HPDE6-E6E7 (cell line): ENCODE data around the gene SDSL.

Experiments used
- DNase-seq: peaks from one replicate; pipeline ENCODE4 v3.0.0; 2011; ENCODE audit warnings: missing footprints; ENCODE audit errors: extremely low spot score

Gene SDSL

DNA sequence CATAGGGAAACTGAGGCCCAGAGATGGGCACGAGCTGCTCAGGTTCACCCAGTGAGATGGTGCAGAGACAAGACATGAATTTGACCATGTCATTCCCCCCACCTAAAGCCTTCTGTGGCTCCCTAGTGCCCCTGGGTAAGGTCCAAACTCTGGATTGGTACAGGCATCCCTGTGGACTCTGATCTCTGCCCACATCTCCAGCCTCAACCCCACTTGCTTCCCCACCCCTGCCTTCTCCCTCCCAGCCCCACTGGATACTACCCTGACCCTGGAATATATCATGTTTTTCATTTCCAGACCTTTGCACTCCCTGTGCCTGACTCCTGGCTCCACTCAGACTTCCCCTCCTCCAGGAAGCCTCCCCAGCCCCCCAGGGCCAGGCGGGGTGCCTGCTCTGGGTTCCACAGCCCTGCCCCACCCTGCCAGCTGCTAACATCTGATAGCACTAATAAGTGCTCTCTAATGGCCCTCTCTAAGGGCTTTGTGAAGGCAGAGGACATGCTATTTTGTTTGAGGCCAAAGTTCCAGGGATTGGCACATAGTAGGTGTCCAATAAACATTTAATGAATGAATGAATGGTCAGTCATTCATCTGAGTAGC lies 1.1 kb upstream of the SDSL start:
- no peak for DNase-seq

DNA sequence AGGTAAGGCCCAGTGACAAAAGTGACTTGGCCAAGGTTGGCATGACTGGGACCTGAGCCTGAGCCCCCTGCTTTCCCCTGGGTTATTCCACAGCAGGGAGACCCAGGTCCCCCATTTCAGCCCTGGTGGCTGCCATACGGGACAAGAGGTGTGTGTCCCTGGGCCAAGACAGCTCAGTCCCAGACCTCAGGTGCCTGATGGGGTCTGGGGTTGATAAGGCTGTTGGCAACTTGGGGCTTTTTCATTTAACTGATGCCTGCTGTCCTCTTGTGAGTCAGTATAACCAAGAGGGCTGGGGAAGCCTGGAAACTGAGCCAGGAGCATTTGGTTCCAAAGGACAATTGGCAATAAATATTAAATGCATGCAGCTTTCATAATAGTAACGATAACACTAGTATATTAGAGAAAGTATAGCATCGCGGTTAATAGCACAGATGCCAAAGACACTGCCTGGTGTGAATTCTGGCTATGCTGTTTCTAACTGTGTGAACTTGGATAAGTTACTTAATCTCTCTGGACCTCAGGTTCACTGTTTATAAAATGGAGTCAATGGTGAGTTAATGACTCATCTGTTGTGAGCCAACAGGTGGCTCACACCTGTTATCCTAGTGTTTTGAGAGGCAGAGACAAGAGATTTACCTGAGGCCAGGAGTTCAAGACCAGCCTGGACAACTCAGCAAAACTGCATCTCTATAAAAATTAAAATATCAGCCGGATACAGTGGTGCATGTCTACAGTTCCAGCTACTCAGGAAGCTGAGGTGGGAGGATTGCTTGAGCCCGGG lies 898 bp downstream of the SDSL start:
- no peak for DNase-seq

DNA sequence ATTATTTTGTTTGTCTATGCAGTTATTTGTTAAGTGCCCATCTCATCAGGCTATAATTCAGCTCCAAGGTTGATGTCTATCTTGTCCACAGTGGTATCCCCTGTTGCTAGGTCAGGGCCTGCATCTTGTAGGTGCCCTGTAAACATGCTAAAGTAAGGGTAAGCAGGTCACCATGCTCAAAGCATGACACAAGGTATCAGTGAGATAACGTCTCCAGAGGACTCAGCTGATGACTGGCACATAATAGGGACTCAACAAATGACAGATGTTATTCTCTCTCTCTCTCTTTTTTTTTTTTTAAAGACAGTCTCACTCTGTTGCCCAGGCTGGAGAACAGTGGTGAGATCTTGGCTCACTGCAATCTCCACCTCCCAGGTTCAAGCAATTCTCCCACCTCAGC lies 2.3 kb downstream of the SDSL start:
- DNase-seq: no peak

DNA sequence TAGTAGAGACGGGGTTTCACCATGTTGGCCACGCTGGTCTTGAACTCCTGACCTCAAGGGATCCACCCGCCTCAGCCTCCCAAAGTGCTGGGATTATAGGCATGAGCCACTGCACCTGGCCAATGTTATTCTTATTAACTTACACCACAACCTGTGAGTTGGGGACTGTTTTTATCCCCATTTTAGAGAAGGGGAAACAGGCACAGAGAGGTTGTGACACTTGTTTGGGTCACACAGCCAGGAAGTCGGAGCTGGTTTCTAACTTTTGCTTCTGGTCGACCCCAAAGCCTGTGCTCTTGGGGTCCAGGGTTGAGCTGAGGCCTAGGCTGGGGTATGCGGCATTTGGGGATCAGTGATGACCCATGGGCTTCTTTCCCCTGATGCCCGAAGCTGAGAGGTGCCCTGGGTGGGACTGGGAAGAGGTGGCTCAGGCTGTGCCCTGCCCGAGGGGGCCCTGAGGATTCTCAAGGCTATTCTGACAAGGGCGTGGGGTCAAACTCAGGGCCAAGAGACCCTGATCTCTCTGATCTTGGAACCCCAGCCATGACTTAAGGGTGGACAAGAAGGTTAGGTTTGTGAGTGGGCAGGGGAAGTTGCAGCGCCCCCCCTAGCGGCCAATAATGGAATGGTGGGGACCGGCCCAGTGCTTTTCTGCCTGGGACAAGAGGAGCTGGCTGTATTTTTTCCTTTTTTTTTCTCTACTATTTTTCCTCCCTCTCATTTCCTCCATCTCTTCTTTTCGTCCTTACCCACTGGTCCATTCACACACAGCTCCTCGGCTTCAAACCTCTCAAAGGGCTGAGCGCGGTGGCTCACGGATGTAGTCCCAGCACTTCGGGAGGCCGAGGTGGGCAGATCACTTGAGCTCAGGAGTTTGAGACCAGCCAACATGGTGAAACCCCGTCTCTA lies 3.0 kb downstream of the SDSL start:
- no peak for DNase-seq

DNA sequence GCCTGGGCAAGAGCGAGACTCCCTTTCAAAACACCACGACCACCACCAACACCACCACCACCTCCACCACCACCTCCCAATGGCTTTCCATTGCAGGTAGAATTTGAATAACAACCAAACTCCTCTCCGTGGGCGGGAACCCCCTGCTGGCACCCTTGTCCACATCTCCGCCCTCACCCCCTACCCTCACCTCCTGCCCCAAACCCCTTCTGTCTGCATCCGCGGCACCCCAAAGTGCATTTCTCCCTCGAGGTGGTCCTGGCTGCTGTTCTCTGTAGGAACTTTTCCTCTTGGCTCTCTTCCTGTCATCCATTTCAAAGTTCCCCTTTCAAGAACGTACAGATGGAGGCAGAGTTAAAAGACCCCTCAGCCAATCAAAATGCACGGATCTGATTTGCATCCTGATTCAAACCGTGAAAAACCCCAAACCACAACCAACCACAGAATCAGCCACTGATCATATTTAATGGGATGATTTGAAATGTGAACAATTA lies 3.8 kb downstream of the SDSL start:
- DNase-seq: no peak

DNA sequence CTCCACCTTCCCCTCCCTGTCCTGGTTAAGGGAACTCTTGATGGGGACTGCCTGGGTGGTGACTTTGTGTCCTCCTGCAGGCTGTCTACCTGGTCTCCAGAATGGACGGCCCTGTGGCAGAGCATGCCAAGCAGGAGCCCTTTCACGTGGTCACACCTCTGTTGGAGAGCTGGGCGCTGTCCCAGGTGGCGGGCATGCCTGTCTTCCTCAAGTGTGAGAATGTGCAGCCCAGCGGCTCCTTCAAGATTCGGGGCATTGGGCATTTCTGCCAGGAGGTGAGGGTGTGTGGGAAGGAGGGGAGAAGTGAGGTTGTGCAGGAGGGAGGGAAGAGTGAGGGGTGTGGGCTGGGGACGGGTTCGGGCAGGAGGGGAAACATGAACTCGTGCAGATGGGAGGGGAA lies 5.7 kb downstream of the SDSL start:
- no peak for DNase-seq

DNA sequence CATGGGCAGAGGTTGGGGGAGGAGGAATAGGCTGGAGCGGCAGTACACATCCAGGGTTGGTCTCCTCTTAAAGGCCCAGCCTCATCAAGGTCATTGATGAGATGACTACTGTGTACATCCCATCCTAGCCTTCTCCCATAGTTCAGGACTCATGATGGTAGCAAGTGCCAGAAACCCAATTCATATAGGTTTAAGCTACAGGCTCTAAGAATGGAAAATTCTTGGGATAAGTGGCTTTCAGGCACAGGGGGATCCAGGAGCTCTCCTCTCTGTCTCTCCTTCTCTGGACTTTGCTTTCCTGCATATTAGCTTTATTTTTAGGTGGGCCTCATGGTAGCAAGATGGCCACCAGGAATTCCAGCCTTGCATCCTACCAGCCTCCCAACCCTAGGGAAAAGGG lies 6.3 kb downstream of the SDSL start:
- DNase-seq: no peak

DNA sequence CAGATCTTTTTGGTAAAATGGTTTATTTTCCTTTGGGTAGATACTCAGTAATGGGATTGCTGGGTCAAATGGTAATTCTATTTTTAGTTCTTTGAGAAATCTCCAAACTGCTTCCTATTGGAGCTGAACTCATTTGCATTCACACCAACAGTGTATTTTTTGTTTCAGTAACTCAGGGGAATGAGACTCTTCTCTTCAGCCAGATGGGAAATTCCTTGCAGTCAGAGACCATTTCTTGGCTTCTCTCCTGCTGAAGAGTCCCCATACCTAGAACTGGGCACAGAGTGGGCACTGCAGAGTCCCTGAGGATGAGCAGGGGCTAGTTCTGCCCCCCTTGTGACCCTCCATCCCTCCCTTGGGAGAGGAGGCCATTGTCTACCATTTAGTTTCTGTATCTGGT lies 10.8 kb downstream of the SDSL start:
- DNase-seq: no peak

DNA sequence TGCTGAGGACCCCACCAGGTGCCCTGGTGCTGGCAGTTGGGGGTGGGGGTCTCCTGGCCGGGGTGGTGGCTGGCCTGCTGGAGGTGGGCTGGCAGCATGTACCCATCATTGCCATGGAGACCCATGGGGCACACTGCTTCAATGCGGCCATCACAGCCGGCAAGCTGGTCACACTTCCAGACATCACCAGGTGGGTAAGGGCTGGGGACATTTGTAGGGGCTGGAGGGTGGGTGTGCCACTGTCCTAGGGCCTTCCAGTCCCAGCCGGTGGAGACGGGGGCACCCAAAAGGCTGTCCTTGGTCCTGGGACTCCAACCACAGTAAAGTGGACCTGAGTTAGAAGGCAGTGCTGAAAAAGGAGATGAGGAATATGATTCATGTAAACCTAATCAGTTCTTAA lies 13.2 kb downstream of the SDSL start:
- DNase-seq: no peak

DNA sequence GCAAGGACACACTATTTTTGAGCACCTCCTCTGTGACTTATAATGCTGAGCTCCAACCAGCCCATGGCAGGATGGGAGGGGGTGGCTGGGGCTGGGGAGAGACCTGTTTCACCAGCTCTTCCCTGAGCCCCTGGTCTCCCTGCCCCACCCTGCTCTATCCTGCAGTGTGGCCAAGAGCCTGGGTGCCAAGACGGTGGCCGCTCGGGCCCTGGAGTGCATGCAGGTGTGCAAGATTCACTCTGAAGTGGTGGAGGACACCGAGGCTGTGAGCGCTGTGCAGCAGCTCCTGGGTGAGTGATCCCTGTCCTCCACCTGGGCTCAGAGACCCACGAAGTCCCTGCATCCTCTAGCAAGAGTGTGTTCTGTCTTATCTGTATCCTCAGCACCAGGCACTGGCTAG lies 14.4 kb downstream of the SDSL start:
- DNase-seq: no peak

DNA sequence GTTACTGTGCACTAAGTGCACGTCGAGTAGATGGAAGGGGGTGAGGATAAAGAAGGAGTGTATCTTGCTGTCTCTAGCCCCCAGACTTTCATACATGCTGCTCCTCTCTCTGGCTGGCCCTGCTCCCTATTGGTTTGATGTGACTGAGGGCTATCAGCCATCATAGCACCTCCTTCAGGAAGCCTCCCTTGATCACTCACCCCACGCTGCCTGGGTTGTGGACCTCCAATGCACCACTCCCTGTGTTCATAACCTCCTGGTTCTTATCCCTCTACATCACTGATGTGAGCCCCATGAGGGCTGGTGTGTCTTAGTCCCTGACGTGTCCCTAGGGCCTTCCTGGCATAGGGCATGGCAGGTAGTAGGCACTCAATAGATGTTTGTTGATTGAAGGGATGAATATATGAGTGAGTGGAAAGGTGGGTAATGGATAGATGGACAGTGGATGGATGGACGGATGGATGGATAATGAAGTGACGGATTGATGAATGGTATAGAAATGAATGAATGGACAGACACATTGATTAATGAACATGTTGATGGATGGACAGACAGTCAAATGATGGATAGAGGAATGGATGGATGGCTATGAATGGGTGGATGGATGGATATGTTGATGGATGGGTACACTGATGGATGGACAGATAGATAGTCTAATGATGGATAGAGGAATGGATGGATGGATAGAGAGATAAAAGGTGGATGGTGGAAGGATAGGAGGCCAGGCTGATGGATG lies 15.0 kb downstream of the SDSL start:
- DNase-seq: no peak

DNA sequence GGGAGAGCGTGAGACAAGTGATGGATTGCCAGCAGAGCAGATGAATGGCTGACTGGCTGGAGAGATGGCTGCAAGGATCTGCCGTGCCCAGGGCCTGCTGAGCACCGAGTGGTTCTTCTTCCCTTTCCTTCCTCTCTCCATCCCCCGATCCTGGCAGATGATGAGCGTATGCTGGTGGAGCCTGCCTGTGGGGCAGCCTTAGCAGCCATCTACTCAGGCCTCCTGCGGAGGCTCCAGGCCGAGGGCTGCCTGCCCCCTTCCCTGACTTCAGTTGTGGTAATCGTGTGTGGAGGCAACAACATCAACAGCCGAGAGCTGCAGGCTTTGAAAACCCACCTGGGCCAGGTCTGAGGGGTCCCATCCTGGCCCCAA lies 15.5 kb downstream of the SDSL start:
- no peak for DNase-seq

DNA sequence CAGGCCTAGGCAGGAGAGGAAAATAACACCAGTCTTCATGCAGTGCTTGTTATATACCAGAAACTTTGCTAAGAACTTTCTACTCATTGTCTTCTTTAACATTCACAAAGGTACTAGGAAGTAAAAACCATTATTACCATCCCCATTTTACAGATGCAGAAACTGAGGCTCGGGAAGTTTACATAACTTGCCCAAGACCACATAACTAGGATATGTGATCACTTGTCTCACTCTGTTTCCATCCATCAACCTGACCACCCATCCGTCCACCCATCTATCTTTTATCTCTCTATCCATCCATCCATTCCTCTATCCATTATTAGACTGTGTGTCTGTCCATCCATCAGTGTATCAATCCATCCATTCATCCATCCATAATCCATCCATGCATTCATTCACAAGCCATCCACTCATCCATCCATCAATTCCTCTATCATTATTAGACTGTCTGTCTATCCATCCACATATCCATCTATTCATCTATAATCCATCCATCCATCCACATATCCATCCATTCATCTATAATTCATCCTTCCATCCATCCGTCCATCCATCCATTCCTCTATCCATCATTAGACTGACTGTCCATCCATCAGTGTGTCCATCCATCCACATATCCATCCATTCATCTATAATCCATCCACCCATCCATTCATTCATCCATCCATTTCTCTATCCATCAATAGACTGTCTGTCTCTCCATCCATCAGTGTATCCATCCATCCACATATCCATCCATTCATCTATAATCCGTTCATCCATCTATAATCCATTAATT lies 16.5 kb downstream of the SDSL start:
- no peak for DNase-seq

DNA sequence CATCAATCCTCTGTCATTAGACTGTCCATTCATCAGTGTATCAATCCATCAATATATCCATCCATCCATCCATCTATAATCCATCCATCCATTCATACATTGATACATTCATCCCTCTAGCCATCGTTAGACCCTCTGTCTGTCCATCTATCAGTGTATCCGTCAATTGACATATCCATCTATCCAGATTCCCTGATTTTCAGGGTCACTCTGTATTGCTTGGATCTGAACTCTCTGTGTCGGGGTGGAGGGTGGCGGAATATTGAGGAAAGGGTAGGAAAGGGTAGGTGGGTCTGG lies 17.1 kb downstream of the SDSL start:
- no peak for DNase-seq

DNA sequence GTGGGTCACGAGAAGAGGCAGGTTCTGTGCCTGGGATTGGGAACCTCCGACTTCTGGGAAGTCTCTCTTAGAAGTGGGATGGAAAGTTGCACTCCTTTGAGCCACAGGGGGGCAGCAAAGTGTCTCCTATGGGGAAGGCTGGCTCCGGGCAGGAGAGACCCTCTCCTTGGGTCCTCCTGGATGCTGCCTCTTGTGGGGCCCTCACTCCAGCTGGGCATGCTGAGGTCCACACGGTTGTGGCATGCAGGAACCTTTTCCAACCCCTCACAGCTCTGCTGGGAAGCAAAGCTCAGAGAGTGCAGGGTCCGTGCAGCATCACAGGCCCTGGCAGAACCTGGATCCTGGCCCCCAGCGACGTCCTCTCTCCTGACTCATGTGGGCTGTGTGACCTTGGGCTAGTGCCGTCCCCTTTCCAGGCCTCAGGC lies 17.4 kb downstream of the SDSL start:
- no peak for DNase-seq

DNA sequence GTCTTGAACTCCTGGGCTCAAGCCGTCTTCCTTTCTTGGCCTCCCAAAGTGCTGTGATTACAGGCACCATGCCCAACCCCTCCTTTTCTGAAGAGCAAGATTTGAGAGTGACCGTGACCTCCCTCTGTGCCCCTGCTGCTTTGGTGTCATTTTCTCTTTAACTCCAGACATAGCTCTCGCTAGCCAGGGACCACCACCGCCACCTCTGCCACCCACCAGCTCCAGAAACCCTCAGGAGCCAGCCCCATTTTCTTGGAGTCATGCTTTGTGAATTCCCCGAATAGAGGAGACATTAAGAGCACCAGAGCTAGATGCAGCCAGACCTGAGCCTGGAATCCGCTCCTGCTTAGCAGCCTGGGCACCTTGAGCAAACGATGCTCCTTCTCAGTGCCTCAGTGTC lies 18.2 kb downstream of the SDSL start:
- no peak for DNase-seq

DNA sequence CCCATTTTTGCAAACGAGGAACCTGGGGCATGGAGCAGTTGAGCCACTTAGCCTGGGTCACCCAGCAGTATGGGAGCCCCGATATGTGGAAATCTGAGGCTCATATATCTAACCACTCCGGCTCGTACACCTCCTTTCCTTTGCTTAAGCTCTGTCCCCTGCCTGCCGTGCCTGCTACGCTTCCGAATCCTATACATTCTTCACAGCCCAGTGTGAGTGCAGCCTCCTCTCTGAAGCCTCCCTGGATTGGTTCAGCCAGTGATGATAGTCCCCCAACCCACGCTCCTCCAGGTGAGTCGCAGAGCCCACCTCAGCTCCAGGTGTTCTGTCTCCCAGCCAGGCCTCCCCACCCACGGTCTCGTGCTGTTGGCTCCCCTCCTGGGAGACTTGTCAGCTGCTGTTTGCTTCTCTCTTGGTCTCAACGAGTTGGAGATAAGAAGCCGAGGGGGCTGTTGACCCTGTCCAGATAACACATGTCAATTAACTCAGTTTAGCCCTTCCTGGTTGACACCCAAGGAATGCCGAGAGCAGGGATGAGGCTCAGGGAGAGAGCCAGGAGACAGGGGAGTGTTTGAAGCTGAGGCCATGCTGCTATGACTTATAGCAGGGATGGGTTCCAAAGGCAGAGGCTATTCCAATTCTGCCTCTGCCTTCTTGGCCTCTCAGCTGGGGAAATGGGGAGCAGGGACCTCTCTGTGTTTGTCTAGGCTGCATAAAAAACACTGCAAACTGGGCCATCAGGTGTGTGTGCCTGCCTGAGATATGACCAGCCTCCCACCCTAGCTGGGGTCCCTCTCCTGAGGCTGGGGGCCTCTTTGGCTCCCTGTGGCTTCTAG lies 19.0 kb downstream of the SDSL start:
- no peak for DNase-seq

DNA sequence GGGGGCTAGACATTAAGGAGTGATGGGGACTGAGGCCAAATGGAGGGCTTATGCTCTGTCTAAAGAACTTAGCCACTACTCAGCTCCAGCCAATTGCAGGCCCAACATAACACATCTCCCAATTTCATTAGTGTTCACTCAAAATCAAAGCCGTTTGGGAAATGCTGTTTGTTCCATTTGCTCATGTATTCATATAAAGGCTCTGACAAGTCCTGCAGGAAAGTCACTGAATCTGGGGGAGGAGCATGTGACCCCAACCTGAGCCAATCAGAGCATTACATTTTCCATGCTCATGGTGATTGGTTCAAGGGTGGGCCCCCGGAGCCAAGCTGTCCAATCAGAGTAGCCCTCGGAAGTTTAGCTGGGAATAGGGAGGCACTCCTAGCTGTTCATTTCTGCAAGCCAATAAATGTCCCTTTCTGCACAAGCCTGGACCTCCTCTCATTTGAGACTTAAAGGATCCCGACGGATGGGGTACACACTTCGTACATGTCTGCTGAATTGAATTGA lies 20.9 kb downstream of the SDSL start:
- no peak for DNase-seq

DNA sequence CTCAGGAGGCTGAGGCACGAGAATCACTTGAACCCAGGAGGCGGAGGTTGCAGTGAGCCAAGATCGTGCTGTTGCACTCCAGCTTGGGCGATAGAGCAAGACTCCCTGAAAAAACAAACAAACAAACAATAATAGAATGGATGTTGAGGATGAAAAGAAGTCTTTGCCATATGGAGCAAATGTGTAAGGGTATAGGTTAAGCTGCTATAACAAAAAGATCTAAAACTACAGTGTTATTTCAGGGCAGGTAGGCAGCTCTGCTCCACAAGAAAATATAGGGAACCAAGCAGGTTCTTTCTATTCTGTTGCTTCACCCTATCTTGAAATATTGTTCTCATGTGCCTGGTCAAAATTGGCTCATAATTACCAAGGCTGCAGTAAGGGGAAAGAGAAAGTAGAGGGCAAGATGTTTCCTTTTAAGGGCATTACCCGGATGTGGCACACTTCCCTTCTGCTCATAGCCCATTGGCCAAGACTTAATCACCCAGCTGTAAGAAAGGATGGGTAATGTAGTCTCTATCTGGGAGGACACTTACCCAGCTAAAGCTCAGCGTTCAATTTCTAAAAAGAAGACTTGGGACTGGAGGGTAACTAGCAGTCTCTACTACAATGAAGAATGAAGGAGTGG lies 23.5 kb downstream of the SDSL start:
- DNase-seq: no peak

DNA sequence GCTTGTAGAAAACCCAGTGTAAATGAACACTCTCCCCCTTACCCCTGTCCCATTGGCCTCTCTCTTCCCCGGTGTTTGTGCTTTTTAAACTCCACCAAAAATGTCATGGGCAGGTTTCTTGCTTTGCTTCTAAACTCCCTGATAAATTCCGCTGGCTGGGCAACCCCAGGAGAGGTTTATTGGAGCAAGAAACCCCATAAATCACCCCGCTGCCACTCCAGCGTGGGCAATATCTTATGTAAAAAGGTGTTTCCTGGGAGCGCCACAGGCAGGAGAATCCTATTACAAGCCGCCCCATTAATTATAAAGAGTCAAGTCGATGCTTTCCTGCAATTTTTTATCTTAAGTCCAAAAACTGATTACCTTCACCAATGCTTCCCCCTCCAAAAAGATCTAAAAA lies 26.7 kb downstream of the SDSL start:
- DNase-seq: no peak
